G401 (cell line): ENCODE measurements around the gene SDHA. TPM values are rescaled to one million over a fixed set of nuclear protein-coding genes. Genes with fewer than 3 reads are reported as not detected.
"Not testable (repeated sequence)": the region's sequence is repeated elsewhere in the genome, so short reads cannot be mapped to it uniquely, and the experiment has no call there.

Source experiments
- DNase-seq: peaks from one replicate; pipeline ENCODE4 v3.0.0-alpha.2; 2015; ENCODE audit warnings: low spot score
- in situ Hi-C: cut with HindIII; loops from 2 replicates; pipeline ENCODE4 v1.10.0; 2016; ENCODE audit warnings: low sequenced_read_pairs, mixed read lengths
- total RNA-seq: library from RNA; depleted of rRNA; stranded (reverse); fragments of >200 nt; shearing (Covaris generic); gene quantifications from 2 replicates; pipeline ENCODE4 v1.2.3, GENCODE V29; 2014

The SDHA gene
- total RNA-seq, 1 experiment from 2014 or later, result 223 TPM

GRCh38 chr5:243683-244367 is 25.7 kb downstream of the SDHA start:
- DNase-seq, in situ Hi-C loops: not testable (repeated sequence)

- DNase-seq, in situ Hi-C loops: not testable (repeated sequence)
These were observed 27.6 kb downstream of the SDHA start for GRCh38 chr5:245717-246116.

- in situ Hi-C loops, DNase-seq: not testable (repeated sequence)
These were observed 32.3 kb downstream of the SDHA start for GRCh38 chr5:250396-250795.

GRCh38 chr5:251016-251415 is 32.9 kb downstream of the SDHA start:
- DNase-seq, in situ Hi-C loops: not testable (repeated sequence)

GRCh38 chr5:251538-251937 is 33.4 kb downstream of the SDHA start:
- DNase-seq, in situ Hi-C loops: not testable (repeated sequence)

GRCh38 chr5:251975-252374 is 33.9 kb downstream of the SDHA start:
- DNase-seq, in situ Hi-C loops: not testable (repeated sequence)

- in situ Hi-C loops, result no loop called here
- no peak for DNase-seq
These were observed 34.4 kb downstream of the SDHA start for GRCh38 chr5:252546-252945.

- in situ Hi-C loops, DNase-seq: not testable (repeated sequence)
These were observed 36.2 kb downstream of the SDHA start for GRCh38 chr5:254322-254721.

- DNase-seq, in situ Hi-C loops: not testable (repeated sequence)
These were observed 37.0 kb downstream of the SDHA start for GRCh38 chr5:255116-255515.

GRCh38 chr5:256347-256746 is 38.2 kb downstream of the SDHA start:
- DNase-seq, in situ Hi-C loops: not testable (repeated sequence)

GRCh38 chr5:257148-257547 is 39.0 kb downstream of the SDHA start:
- in situ Hi-C loops, result no loop called here
- DNase-seq, result no peak

- DNase-seq, in situ Hi-C loops: not testable (repeated sequence)
These were observed 45.3 kb downstream of the SDHA start for GRCh38 chr5:263275-263974.

GRCh38 chr5:264338-264737 is 46.2 kb downstream of the SDHA start:
- no peak for DNase-seq
- in situ Hi-C loops, result no loop called here

- DNase-seq, in situ Hi-C loops: not testable (repeated sequence)
These were observed 48.3 kb downstream of the SDHA start for GRCh38 chr5:266311-267026.

- in situ Hi-C loops, result no loop called here
- DNase-seq, result no peak
These were observed 49.6 kb downstream of the SDHA start for GRCh38 chr5:267716-268115.

GRCh38 chr5:270340-270739 is 52.2 kb downstream of the SDHA start:
- in situ Hi-C loops, result no loop called here
- DNase-seq, result no peak

GRCh38 chr5:271828-272167 is 53.7 kb downstream of the SDHA start:
- DNase-seq, in situ Hi-C loops: not testable (repeated sequence)

GRCh38 chr5:273091-273490 is 55.0 kb downstream of the SDHA start:
- DNase-seq, in situ Hi-C loops: not testable (repeated sequence)

GRCh38 chr5:273491-273890 is 55.4 kb downstream of the SDHA start:
- DNase-seq, in situ Hi-C loops: not testable (repeated sequence)

- in situ Hi-C loops, DNase-seq: not testable (repeated sequence)
These were observed 56.2 kb downstream of the SDHA start for GRCh38 chr5:274346-274745.
